GM10248 (cell line): ENCODE data around the gene PHETA1.
A peak's percentile ranks its signal among the peaks of the same experiment; 100 is the strongest.
"Not testable (repeated sequence)": the region's sequence is repeated elsewhere in the genome, so short reads cannot be mapped to it uniquely, and the experiment has no call there.

Experiments used
- CTCF ChIA-PET: fragments of 300-600 bp; sonication (Branson Sonifier 250); formaldehyde crosslinking; extraction: SDS; loops from one replicate; lab custom pipeline; 2021; ENCODE audit warnings: antibody characterized with exemption; lab: Yijun Ruan, JAX
- POLR2A ChIA-PET: fragments of 350-650 bp; sonication (Branson Sonifier 250); formaldehyde crosslinking; extraction: SDS; loops from one replicate; lab custom pipeline; 2020; ENCODE audit warnings: antibody characterized with exemption; lab: Yijun Ruan, JAX
- DNase-seq: peaks from one replicate; pipeline ENCODE4 v3.0.0; 2012; ENCODE audit errors: extremely low spot score
- TF ChIP-seq, protein P1 (sequence below): IDR thresholded peaks from 2 replicates; pipeline ENCODE4 v1.5.1; 2012; ENCODE audit warnings: mild to moderate bottlenecking, low read depth; ENCODE audit errors: extremely low read depth, missing control alignments, control extremely low read depth

PHETA1 gene

DNA sequence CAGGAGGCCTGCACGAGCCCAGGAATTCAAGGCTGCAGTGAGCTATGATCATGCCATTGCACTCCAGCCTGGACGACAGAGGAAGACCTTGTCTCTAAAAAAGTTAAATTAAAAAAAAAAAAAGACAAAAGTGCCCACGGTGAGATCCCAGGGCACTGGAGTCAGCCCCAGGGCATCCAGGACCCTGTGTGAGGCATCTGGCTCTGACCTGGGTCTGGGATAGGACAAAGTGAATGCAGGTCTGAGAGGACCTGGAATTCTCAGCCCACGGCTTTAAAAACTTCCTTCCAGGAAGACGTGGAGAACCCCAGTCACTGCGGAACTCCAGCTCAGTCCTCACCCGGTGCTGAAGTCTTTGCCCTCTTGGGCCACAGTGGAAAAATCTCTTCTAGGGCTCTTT lies 33.1 kb downstream of the PHETA1 start:
- ChIA-PET CTCF (no interaction called here), POLR2A (no interaction called here)
- no peak for DNase-seq
- TF ChIP-seq, protein P1, sequence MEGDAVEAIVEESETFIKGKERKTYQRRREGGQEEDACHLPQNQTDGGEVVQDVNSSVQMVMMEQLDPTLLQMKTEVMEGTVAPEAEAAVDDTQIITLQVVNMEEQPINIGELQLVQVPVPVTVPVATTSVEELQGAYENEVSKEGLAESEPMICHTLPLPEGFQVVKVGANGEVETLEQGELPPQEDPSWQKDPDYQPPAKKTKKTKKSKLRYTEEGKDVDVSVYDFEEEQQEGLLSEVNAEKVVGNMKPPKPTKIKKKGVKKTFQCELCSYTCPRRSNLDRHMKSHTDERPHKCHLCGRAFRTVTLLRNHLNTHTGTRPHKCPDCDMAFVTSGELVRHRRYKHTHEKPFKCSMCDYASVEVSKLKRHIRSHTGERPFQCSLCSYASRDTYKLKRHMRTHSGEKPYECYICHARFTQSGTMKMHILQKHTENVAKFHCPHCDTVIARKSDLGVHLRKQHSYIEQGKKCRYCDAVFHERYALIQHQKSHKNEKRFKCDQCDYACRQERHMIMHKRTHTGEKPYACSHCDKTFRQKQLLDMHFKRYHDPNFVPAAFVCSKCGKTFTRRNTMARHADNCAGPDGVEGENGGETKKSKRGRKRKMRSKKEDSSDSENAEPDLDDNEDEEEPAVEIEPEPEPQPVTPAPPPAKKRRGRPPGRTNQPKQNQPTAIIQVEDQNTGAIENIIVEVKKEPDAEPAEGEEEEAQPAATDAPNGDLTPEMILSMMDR = no peak

DNA sequence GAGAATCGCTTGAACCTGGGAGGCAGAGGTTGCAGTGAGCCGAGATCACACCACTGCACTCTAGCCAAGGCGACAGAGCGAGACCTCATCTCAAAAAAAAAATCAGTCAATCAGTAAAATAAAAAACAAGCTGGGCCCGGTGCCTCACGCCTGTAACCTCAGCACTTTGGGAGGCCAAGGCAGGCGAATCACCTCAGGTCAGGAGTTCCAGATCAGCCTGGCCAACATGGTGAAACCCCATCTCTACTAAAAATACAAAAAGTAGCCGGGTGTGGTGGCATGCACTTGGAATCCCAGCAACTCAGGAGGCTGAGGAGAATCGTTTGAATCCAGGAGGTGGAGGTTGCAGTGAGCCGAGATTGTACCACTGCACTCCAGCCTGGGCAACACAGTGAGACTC lies 33.6 kb downstream of the PHETA1 start:
- ChIA-PET POLR2A (interaction anchor here (0.7 kb wide), 1 partner anchor 489 kb away, joined by 4 read pairs; no protein-coding TSS in a partner anchor), CTCF (interaction anchor here (1.0 to 1.4 kb wide), 3 partner anchors 62 to 117 kb away, joined by 3 to 4 read pairs (median 3); no protein-coding TSS in a partner anchor)

DNA sequence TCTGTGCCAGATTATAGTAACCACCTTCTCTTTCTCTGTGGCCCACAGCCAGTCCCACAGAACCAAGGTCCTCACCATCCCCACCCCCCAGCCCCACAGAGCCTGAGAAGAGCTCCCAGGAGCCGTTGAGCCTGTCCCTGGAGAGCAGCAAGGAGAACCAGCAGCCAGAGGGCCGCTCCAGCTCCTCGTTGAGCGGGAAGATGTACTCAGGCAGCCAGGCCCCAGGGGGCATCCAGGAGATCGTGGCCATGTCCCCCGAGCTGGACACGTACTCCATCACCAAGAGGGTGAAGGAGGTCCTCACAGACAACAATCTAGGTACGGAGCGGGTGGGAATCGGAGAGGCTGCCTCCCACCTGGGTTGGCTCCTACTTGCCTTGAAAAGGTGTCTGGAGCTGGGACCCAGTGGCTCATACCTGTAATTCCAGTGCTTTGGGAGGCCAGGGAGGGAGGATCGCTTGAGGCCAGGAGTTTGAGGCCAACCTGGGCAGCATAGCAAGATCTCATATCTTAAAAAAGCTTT lies 34.4 kb downstream of the PHETA1 start:
- DNase-seq = no peak
- ChIA-PET POLR2A (interaction anchor here (0.7 kb wide), 1 partner anchor 488 kb away, joined by 4 read pairs; no protein-coding TSS in a partner anchor), CTCF (interaction anchor here (1.0 to 1.4 kb wide), 3 partner anchors 63 to 118 kb away, joined by 3 to 4 read pairs (median 3); no protein-coding TSS in a partner anchor)
- TF ChIP-seq, protein P1 = no peak

More for the DNA sequence above, 33.6 kb downstream of the PHETA1 start:
- DNase-seq = not testable (repeated sequence)

DNA sequence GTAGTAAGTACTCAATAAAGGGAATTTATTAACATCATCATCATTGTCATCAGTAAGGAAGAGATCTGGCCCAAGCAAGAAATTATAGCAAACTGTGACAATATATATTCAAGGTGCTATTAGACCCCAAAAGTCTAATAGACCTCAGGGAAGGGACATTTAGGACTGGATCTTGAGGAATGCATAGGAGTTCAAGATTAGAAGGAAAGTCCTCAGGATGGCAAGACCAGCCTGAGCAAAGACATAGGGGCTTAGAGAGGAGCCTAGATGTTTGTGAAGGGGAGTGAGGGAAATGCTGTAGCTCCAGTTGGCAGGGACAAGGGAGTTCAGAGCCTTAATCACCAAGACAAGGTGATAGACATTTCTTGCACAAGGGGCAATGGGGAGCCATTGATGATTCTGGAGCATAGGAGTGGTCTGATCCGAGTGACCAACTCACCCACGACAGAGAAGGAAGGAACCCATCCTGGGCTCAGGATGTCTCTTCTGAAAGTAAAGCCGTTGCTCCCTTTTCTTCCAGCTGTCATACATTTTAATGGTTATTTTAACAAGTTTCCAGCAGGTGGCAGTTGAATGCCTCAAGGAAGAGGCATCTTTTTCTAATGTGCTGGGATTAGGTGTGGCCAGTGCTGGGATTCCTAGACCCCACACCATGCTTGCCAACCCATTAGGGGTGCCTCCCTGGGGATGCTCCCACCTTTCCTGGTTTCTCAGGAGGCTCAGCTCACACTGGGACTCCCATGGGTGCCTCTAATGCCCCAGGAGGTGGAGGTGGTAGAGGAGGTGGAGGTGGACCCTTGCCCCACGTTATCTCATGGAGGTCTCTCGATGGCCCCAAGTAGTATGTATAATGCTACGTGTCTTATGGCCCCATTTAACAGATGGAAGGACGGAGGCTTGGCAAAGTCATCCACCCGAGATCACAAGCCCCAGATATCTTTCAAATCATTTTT lies 37.8 kb downstream of the PHETA1 start:
- POLR2A ChIA-PET = no interaction called here
- TF ChIP-seq, protein P1 = peak; percentile 44
- DNase-seq = peak; percentile 59
- CTCF ChIA-PET = interaction anchor here (0.7 to 2.6 kb wide), 13 partner anchors 9 to 484 kb away, joined by 3 to 23 read pairs (median 3); no protein-coding TSS in a partner anchor

DNA sequence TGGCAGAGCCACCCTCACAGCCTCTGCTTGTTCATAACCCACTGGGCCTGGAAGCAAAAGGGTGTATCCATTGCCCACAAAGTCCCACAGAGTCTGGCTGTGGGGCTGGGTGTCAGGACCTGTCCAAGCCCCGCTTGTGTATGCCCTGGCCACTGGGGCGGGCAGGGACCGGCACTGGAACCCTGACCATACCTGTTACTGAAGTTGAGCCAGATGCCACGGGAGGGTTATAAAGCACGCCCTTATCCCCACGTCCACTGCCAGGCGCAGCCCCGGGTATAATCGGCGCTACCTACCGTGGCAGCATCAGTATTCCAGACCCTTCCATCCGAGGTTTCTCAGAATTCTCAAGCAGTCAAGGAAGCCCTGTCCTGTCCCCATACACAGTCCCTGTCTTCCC lies 40.8 kb downstream of the PHETA1 start:
- TF ChIP-seq, protein P1 = no peak
- POLR2A ChIA-PET = no interaction called here
- CTCF ChIA-PET = no interaction called here
- no peak for DNase-seq

DNA sequence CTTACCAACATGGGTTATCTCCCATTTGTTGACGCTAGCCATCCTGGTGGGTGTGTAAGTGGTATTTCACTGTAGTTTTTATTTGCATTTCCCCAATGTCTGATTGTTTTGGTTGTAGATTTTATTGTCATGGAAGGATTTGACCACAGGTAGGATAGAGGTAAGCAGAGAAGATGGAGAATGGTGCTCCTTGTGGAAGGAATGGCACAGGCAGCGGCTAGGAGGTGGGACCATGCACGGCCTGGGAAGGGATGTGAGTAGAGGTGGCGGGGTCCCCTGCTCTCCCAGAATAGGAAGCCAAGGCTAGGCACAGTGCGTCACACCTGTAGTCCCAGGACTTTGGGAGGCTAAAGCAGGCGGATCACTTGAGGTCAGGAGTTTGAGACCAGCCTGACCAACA lies 41.4 kb downstream of the PHETA1 start:
- ChIA-PET CTCF (no interaction called here), POLR2A (no interaction called here)
- TF ChIP-seq, protein P1 = no peak
- no peak for DNase-seq
